Stimulated activated CD4-positive, alpha-beta T cell treated with anti-CD3 and anti-CD28 coated beads, Interleukin-4, amount 100 ng/mL, for 48 hours (primary cell): ENCODE results near the gene SCMH1.
"Not testable (repeated sequence)": the region's sequence is repeated elsewhere in the genome, so short reads cannot be mapped to it uniquely, and the experiment has no call there.

ENCODE experiments used
- DNase-seq, 2 donors: peaks; one replicate each; pipeline ENCODE4 v3.0.0-alpha.2; 2020; ENCODE audit warnings: low read depth in 2 of 2

SCMH1 gene

GRCh38 chr1:41211608-41212007, 30.5 kb downstream of the SCMH1 start:
- DNase-seq: not testable (repeated sequence)

GRCh38 chr1:41207053-41207452, 35.1 kb downstream of the SCMH1 start:
- not testable (repeated sequence) for DNase-seq

DNA sequence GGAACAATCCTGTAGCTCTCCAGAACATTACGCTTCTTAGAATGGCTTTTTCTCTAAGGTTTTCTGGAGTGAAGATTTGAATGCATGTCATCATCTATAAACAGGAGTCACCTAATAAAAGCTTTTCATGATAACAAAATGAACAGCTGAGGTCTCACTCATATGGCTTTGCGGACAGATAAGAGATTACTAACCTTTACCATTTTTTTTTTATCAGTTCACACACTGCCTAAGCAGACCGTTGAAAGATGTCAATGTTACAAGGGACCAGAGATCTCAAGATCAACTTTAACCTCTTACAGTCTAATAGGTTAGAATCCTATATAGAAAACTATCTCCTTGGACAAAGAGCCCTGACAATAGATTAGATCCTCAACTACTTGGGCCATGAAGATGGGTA, 41.4 kb downstream of the SCMH1 start:
- DNase-seq: no peak

DNA sequence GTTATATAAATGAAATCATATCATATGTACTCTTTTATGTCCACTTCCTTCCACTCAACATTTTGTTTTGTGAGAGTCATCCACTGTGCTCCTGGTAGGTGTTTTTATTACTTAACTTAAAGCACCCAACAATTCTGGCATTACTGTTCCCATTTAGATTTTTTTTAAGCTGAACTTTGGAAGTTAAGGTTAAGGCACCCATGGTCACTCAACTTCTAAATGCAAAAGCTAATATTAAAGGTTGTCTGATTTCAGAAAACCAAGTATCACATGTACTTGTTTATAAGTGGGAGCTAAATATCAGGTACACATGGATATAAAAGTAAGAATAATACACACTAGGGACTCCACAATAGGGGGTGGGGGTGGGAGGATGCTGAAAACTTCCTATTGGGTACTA, 42.7 kb downstream of the SCMH1 start:
- no peak for DNase-seq

GRCh38 chr1:41192456-41193178, 49.5 kb downstream of the SCMH1 start:
- no peak for DNase-seq

- DNase-seq: no peak
These were observed 57.7 kb downstream of the SCMH1 start for GRCh38 chr1:41184446-41184845.

GRCh38 chr1:41178230-41178629, 63.9 kb downstream of the SCMH1 start:
- not testable (repeated sequence) for DNase-seq

- DNase-seq: no peak
These were observed 66.6 kb downstream of the SCMH1 start for GRCh38 chr1:41175546-41175945.

- no peak for DNase-seq
These were observed 67.9 kb downstream of the SCMH1 start for GRCh38 chr1:41174170-41174569.

GRCh38 chr1:41173651-41174050, 68.5 kb downstream of the SCMH1 start:
- DNase-seq: no peak

DNA sequence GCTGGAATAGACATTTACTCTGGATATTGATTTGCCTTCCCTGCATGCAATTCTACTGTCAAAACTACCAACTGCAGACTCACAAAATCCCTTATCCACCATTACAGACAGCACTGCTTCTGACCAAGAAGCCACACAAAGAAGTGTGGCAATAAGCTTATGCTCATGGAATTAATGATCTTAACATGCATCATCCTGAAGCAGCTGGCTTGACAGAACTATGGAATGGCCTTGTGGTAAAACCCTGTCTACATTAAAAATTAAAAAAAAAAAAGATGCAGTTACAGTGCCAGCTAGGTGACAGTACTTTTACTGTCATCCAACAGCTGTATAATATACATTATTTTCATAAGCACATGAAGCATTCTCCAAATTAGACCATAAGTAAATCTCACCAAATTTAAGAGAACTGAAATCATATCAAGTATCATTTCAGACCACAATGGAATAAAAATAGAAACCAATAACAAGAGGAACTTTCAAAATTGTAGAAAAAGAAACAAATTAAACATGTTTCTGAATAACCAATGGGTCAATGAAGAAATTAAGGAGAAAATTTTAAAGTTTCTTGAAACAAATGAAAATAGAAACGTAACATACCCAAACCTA, 70.7 kb downstream of the SCMH1 start:
- no peak for DNase-seq

DNA sequence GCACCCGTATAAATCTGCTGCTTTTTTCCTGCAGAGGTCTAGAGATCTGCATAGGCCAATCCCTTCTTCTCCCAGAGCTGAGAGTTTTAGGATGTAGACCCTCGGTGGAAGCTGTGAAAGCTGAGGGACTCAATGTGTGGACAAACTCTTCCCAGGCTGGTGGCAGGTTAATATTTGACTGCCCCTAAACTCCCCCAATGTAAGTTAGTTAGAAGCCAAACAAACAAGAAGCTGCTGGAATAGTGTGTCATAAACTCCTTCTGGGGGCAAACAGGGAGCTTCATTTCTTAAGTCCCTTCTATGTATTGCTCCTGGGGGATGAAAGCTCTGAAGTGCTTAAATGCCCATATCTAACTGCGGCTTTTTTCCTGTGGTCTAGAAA, 72.3 kb downstream of the SCMH1 start:
- no peak for DNase-seq

DNA sequence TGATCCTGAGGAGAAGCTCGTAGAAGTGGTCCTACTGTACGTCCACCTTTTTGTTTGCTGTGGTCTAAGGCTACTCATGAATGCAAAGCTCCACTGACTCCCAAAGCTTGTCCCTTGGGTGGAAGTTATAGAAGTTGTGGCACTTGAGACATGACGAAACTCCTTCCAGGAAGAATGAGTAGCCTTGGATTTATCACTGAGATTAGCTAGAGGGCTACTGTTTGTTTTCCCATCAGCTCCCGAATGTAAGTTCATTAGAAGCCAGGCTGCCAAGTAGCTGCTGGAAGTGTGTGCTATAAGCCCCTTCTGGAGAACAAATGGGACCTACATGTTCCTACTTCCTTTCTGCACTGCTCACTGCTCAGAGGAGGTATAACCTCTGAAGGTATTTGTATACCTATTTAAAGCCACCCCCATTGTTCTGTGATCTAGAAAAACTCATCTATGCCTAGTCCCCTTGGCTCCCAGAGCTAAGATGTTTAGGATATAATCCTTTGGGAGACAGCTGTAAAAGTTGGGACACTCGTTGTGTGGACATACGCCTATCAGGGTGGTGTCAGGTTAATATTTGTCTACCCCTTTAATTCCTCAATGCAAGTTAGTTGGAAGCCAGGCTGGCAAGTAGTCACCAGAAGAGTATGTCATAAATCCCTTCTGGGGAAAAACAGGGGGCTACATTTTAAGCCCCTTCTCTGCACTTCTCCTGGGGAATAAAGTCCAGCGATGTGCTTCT, 72.9 kb downstream of the SCMH1 start:
- no peak for DNase-seq

- no peak for DNase-seq
These were observed 74.4 kb downstream of the SCMH1 start for GRCh38 chr1:41167667-41168066.

GRCh38 chr1:41164727-41165126, 77.4 kb downstream of the SCMH1 start:
- no peak for DNase-seq

DNA sequence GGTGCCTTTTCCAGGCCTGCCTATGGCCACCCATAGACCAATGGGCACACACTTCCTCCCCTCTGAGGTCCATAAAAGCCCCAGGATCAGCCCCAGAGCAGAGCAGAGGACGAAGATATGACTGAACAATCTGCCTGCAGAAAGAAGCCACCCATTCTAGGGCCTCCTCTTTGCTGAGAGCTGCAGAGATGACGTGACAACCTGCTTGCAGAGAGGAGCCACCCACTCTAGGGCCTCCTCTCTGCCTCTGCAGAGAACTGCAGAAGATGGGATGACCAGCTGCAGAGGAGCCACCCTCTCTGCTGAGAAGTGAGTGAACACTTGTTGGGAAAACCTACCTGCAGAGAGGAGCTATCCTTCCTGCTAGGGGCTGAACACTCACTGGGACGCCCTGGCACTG, 79.7 kb downstream of the SCMH1 start:
- no peak for DNase-seq

GRCh38 chr1:41161846-41162245, 80.3 kb downstream of the SCMH1 start:
- DNase-seq: no peak

- no peak for DNase-seq
These were observed 81.5 kb downstream of the SCMH1 start for GRCh38 chr1:41160498-41161110.

- DNase-seq: no peak
These were observed 83.1 kb downstream of the SCMH1 start for GRCh38 chr1:41158966-41159365.

- DNase-seq: no peak
These were observed 83.8 kb downstream of the SCMH1 start for GRCh38 chr1:41158147-41158875.

GRCh38 chr1:41155105-41155504, 87.0 kb downstream of the SCMH1 start:
- DNase-seq: no peak

- no peak for DNase-seq
These were observed 88.3 kb downstream of the SCMH1 start for GRCh38 chr1:41153750-41154274.
